GM18858 (cell line): ENCODE measurements around the gene F8.
"Not testable (repeated sequence)": the region's sequence is repeated elsewhere in the genome, so short reads cannot be mapped to it uniquely, and the experiment has no call there.

Source experiments
- ATAC-seq: cut with Tn5 transposase; IDR thresholded peaks from one replicate; pipeline ENCODE4 v1.9.1; 2021; ENCODE audit not compliant: unreplicated experiment

F8 gene

DNA sequence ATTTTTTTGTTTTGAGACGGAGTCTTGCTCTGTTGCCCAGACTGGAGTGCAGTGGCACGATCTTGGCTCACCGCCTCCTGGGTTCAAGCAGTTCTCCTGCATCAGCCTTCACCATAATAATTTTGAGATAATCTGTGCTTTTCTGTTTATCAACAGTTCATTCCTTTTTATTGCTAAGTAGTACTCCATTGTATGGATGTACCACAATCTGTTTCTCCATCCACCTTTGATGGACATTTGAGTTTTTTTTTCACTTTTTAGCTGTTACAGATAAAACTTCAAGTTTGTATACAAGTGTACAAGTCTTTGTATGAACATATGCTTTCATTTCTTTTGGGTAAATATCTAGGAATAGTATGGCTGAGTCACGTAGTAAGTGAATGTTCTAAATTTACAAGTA is 13.2 kb upstream of the F8 start:
- no peak for ATAC-seq

DNA sequence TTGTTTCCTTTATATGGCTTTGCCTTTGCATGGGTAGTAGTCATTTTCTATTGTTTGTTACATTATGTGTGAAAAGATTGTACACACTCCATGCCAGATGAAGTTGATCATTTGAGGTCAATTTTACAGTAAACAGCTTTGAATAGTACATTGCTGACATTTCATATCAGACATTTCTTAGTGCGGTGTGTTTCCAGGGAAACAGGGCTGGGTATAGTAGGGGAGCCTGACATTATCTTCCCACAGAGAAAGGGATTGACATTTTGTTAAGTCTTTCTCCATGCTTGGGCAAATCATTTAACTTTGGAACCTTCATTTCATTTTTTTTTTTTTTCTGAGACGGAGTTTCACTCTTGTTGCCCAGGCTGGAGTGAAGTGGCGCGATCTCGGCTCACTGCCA is 9.1 kb upstream of the F8 start:
- ATAC-seq = no peak

DNA sequence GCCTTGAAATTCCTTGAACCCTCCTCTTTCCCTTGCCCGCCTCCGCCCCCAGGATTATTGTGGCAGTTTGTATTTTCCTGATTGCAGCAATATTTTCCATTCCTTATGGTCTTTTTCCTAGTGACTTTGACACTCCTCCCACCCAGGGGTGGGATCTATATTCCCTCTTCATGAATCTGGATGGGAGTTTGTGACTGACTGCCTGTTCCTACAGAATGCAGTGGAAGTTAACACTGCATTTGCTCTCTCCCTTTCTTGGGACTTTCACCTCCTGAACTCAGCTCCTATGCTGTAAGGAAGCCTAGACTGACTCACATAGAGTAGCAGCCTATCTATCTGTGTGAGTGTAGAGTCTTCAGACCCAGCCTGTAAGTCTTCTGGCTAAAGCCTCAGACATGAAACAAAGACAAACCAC is 6.4 kb upstream of the F8 start:
- no peak for ATAC-seq

DNA sequence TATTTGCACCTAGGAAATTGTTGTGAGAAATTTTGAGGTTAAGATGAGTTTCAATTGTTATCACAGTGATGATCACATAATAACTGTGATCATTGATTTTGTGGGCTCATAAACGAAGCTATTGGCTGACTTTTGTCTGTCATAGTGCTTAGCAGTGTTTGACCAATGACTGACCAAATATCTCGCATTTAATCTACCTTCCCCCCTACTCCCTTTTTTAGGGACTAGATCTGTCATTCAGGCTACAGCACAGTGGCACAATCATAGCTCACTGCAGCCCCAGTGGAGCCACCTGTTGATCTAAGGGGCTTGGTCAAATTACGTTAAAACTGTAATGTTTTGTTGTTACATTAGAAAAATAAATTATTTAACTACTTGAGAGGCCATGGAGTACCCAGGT is 5.6 kb upstream of the F8 start:
- ATAC-seq = no peak

DNA sequence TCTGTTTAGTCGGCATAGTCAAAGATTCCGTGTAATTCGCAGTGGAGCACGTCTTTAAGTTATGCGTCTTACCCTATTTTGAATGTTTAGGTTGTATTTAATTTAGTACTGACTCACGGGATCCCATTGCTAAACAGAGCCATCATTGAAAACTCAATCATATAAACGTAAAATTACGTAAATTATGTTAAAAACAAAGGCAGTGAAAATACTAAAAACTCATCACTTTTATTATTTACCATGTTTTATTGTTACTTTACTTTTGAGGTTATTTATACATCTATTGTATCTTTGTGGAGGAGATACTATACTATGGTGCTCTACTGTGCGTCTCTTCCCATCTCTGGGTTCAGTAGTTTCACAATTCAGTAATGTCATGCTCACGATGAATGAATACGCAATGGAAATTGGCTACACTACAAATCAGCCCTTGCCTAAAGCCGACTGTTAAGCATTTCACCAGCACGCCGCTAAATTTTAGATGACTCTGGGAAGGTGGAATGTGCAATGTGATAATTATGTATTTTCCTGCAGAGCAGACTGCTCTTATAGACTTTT is 5.1 kb upstream of the F8 start:
- no peak for ATAC-seq

DNA sequence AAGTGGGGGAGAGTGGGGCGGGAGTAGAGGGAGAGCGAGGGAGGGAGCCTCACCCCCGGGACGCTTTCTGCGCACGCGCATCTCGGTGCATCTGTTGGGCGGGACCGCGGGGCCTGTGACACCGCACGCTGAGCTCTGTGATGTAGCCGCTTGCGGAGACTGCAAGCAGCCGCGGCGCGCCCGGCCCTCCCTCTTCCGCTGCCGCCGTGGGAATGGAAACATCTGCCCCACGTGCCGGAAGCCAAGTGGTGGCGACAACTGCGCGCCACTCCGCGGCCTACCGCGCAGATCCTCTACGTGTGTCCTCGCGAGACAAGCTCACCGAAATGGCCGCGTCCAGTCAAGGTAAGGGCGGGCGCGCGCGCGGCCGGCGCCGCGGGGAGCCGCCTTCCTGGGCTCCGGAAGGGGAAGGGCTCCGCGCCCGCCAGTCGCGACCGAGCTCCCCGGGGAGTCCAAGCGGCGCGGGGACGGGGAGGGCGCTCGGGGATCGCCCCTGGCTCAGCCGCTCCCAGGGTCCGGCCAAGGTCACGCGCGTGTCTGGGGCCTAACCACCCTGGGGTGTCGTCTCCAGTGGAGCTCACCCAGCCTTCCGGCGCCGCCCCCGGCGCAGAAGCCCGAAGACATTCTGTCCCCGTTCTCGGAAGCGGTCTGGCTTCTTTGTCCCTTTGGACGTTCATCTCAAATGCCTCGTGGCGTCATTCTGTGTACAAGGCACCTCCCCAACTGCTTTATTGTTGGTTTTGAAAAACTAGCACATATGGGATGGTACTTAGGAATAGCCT is 4.4 kb upstream of the F8 start, which contains the start of gene FUNDC2:
Gene FUNDC2, plus strand, starts transcription at position 118 of the 782 bp plus-strand sequence. Its CDS starts 95 bp downstream, at position 213.
- peak; percentile 69 for ATAC-seq

DNA sequence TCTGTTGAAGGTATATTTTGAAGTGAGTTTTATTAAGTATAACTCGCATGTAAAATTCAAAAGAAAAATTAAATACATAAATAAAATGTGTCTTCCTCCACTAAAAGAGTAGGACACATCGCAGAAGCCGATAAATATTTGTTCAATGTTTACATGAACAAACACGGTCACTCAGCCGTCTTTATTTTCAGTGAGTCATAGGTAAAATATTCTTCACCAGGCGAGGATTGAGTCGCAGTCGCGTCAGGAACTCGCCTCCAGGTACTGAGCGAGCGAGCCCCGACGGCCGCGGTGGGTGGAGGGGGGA is 3.9 kb upstream of the F8 start:
- ATAC-seq = no peak

DNA sequence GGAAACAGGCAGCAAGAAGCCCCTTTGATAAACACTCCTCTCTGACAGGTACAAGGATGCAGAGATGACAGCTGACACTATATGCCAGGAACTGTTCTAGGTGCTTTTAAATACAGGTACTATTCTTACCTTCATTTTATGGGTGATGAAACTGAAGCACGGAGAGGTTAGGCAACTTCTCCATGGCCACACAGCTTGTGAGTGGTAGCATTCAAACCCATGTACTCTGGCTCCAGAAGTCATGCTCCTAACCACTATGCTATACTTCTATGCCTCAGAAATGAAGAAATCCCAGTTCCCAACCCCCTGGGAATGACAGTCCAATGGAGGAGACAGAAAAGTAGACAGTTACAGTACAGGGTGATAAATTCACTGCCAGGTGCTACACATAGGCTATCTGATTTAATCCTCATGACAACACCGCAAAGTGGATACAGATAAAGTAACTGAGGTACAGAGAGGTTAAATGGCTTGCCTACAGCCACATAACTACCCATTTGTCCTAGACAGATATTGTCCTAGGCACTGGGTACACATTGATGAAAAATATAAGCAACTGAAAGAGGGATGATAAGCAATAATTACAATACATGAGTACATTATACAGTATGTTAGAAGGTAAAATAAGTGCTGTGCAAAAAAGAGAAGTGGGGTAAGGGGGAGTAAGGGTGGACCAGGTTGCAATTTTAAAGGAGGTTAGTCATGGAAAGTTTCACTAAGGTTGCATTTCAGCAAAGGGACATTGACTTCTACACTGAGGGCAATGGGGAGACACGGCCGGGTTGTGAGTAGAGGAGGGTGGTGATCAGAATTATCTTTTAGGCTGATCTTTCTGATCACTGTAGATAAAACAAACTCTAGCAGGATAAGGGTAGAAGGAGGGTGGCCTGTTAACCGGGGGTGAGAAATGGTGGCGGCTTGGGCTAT is 1.6 kb upstream of the F8 start:
- ATAC-seq = no peak

DNA sequence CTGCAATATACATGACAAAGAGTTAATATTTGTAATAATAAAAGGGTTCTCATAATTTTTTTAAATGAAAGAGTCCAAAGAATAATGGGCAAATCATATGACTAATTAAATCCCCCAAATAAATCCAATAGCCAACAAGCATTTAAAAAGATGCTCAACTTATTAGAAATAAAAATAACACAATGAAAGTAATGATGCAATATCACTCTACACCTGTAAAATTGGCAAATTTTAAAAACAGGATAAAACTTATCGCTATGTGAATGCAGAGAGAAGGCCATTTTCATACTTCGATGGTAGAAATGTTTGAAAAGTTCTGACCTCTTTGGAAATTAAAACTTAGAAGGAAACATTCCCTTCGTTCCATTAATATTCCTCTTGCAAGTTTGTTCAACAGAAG is 1.9 kb downstream of the F8 start:
- ATAC-seq = no peak

DNA sequence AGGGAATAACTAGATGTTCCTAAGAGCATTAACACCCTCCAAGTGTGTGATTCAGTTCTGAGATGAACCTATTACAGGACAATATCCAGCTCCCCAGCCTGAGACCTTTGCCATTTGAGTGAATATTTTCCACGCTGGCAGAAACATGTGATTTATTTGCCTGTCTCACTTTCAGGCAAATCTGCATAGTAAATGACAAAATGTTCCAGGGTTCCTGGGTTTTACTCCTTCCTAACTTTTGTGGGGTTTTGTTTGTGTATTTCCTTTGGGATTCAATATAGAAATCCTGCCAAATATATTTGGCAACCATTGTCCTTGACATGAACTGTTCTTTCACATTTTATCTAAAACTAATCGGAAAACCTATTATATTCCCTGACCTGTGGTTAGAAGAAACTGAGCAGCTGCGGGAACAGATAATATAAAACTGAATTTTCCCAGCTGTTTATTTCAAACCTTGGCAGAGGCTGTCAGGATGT is 12.5 kb downstream of the F8 start:
- no peak for ATAC-seq

DNA sequence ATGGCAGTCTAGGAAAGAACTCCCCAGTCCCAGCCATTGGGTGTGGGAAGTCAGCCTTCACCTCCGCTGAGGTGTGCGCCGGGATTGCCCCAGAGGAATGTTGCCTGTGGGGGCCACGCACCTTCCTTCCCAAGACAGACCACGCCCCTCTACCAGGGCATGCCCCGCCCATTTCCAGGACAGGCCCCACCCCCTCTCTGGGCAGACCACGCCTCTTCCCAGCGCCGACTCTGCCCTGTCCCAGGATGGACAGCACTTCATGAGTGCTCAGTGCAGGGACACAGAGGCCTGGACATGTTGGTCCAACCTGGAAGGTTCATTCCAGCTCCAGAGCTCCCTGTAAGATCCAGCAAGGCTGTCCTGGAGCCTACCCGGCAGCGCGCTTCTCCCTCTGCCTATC is 13.9 kb downstream of the F8 start:
- ATAC-seq = not testable (repeated sequence)

DNA sequence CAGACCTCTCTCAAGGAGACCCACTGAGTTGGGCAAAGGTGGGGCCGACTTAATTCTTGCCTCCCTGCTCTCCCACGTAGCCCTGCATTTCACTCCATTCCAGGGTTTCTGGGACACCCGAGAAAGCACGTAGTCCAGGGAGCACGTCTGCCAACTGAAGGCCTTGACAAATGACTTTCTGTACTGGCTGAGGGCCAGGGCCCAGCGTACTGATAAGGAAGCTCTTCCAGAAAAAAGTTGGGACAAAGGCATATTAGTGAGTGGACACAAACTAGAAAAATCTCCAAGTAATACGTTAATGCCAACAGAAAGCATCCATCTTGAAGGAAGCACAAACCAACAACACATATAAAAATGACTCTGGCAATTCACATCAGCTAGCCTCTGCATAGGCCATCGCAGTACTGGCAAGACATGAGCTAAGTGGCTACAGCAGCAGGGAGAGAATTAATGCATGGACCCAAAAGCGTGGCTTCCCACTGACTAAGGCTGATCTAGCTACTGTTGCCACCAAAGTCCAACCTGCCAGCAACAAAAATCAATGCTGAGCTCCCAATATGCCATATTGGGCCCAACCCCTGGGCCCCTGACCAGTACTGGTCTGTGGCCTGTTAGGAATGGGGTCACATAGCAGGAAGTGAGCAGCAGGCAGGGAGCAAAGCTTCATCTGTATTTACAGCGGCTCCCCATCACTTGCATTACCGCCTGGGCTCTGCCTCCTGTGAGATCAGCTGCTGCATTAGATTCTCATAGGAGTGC is 15.4 kb downstream of the F8 start:
- ATAC-seq = not testable (repeated sequence)

DNA sequence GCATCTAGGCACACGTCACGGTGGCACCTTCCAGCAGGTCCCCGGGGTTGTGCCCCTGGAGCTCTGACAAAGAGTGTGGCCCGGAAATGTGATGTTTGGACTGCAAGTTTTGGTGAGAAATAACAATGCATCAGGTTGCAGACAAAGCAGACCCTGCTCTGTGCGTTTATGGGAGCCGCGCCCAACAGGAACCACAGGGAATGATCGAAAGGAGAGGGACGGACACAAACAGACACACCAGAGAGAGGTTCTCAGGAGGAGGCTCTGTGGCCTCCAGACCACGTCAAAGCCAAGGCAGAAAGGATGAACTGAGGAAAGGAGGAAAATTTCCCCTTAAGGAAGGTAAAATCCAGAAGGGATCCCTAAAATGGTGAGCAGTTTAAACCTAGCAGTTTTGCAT is 16.1 kb downstream of the F8 start:
- not testable (repeated sequence) for ATAC-seq

DNA sequence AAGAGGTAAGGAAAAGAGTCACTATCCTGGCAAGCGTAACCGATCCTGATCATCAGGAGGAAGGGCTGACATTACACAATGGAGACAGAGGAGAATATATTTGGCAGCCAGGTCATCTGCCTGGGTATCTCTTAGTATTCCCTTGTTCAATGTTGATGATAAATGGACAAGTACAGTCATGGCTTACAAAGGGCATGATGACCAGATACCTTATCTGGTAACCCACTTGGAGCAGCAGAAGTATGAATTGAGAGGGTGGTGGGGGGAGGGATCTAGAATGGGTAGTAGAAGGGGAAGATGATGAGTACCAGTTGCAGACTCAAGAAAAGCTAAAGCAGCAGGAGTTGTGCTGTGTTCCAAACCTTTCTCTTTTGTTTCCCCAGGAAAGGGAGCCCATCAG is 17.3 kb downstream of the F8 start:
- ATAC-seq = no peak

DNA sequence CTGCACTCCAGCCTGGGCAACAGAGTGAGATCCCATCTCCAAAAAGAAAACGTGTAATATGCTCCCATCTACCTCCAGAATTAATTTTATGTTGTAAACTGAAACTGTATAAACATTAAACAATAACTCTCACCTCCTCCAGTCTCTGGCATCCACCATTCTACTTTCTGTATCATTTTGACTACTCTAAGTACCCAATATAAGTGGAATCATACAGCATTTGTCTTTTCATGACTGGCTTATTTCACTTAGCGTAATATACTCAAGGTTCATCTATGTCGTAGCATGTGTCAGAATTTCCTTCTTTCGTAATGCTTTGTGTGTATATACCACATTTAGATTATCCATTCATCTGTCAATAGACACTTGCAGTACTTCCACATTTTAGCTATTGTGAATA is 20.6 kb downstream of the F8 start:
- ATAC-seq = no peak

DNA sequence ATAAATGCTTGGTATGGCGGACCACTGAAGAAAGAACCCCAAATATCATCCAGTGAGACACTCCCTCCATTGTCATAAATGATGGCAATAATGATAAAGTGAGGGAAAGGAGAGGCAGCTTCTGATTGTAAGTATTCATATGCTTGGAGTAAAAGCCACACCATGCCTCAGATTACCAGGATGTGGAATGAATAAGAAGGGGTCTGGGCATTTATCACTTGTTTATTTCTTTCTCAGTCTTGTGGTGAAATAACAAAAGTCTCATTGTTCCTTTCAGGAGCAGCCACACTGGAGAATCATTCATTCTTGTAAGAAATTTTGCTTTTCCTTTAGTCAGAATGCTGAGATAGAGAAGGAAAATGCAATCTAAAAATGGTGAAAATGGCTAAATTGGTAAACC is 21.7 kb downstream of the F8 start:
- no peak for ATAC-seq

DNA sequence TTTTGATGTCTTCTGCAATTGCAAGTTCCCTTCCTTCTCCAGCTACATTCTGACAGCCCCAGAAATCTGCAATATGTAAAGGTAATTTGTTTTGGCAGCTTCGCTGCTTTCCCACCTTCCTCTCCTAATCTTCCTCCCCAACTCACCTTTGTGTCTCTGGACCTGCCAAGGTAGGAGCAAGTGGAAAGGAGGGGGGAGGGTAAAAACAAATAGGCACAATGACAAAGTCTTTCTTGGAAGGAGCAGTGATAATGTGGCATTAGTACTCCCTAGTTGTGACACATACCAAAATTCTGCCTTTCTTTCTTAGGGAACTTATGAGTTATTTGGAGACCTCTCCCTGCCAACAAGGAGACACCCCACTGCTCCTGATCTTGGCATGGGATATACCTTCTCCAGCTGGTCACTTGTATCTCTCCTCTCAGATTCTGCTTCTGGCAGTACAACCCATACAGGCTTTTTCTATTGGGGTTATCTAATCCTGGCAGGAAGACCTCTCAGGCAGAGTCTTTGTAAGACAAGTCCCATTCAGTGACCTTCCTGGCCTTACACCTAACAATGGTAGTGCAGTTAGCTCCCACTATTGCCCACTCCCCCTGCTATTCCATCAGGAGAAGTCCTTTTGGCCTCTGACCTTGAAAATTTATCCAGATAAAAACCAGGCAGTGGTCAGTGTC is 24.2 kb downstream of the F8 start:
- ATAC-seq = no peak

DNA sequence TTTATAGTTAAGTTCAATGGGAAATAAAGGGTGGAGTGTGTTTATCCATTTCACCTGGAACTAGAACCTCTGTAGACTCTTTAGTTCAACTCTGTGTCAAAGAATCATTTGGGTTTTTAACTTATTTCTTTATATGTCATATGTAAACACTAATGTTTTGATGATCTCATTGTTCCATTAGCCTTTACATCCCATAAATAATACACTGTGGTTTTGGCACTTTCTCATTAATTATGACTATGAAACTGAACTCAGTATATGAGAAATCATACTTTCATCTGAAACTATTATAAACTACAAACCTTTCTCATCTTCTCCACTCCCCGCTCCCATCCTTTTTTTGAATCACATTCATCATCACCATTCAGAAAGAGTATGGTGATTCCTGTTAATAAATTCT is 31.0 kb downstream of the F8 start:
- ATAC-seq = no peak

DNA sequence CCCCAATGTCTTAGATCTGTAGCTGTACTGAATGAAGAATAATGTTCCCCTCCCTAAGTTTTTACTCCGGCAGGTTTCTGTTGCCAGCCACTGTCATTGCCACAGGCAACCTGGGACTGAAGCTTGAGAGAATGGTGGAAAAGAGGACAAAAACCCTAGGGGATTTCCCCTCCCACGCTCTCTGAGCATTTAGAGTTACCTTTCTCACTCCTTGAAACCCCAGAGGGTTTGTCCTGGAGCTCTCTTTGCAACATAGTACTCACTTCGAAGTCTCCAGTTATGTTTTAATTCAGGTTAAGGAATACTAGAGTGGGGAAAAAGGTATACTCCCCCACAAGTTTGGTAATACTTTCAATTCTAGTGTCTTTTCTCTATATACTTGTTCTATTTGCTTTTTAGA is 31.5 kb downstream of the F8 start:
- no peak for ATAC-seq

DNA sequence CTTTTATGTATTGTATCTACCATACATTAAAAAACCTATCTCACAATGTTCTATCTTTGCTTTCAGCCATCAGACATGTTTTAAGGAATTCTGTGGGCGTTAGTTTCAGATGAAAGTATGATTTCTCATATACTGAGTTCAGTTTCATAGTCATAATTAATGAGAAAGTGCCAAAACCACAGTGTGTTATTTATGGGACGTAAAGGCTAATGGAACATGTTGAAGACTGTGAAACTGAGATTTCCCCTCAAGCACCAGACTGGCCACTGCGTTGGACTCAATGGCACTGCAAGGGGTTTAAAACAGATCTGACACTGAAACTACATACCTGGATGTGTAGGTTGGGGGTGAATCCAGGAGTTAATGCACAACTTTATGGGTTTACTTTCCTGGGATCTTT is 32.0 kb downstream of the F8 start:
- ATAC-seq = peak; percentile 46

DNA sequence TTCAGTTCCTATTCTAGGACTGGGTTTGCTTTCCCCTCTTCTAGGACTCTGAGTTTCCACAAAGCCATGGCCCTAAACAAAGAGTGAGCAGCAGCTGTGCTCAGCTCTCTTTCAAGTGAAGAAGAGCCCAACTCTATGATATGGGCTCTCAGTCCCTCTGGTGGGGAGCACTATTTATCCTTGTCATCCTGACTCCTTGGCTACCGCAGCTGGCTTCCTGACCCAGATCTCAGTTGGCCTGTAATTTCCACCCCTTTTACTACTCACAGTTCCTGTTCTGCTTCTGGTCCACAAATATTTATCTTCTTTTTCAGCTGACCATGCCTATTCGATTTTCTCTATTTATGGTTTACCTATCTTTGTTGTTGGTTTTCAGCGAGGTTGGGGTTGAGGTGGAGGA is 33.8 kb downstream of the F8 start:
- ATAC-seq = no peak
